Measurements from ENCODE around the gene MRAP. TPM values are rescaled to one million over a fixed set of nuclear protein-coding genes. Genes with fewer than 3 reads are reported as not detected.

The MRAP gene
- total RNA-seq, 4 donors from 2014 or later = not detected

DNA sequence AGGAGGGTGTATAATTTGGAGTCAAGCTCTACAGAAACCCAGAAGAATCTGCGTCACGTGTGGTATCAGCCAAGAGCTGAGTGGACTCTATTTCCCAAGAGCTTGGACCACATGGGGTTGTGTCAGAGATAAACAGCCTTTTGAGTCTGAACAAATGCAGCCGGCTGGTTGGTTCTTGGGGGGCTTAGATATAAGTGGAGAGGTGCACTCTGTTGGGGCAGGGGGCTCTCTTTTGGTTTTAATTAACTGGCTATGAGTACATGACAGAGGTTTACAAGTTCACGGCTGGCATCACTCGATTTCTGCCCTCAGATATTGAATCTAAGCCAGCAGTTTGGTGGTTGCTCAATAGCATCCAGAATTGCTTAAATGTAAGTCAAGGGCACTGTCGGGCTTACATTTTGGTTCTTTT is 501 bp upstream of the MRAP start:
- no peaks in the 10 kb centered on the region for H3K27me3 ChIP-seq
- H3K9me3 ChIP-seq = no peaks in the 10 kb centered on the region
- TF ChIP-seq POLR2A (IDR thresholded peaks at IDR 0.05) (no peak), EP300 (IDR thresholded peaks at IDR 0.05) (no peak), POLR2AphosphoS5 (IDR thresholded peaks at IDR 0.05) (no peak), CTCF (IDR thresholded peaks at IDR 0.05) (no peak)
- peak; percentile 57 for ATAC-seq
- H3K27ac ChIP-seq = no peak overlapping the region
- H3K4me3 ChIP-seq = no peak overlapping the region
- no peaks in the 10 kb centered on the region for H3K36me3 ChIP-seq
- WGBS, 2 donors (ENCODE audit: low coverage in 1 of 2) = 83 to 90% methylated on average over 1 to 5 of the region's 6 CpGs
- no peaks in the 10 kb centered on the region for H3K4me1 ChIP-seq

GRCh38 chr21:32299695-32300094 is 1.0 kb downstream of the MRAP start:
- TF ChIP-seq POLR2AphosphoS5 (IDR thresholded peaks at IDR 0.05) = no peak
- no peak for TF ChIP-seq EP300 (IDR thresholded peaks at IDR 0.05)
- TF ChIP-seq CTCF (IDR thresholded peaks at IDR 0.05) = no peak
- TF ChIP-seq POLR2A (IDR thresholded peaks at IDR 0.05) = no peak
- Histone ChIP-seq H3K4me1 (no peaks in the 10 kb centered on the region), H3K27ac (no peak overlapping the region), H3K36me3 (no peaks in the 10 kb centered on the region), H3K4me3 (no peak overlapping the region), H3K9me3 (no peaks in the 10 kb centered on the region), H3K27me3 (no peaks in the 10 kb centered on the region)
- WGBS, 2 donors (ENCODE audit: low coverage in 1 of 2) = 77 to 79% methylated on average over 5 to 6 of the region's 6 CpGs
- ATAC-seq = no peak

GRCh38 chr21:32300117-32300681 is 1.5 kb downstream of the MRAP start:
- Histone ChIP-seq H3K36me3 (no peaks in the 10 kb centered on the region), H3K27ac (no peak overlapping the region), H3K9me3 (no peaks in the 10 kb centered on the region), H3K27me3 (no peaks in the 10 kb centered on the region), H3K4me3 (no peak overlapping the region), H3K4me1 (no peaks in the 10 kb centered on the region)
- ATAC-seq = no peak
- 83 to 100% methylated on average over 2 to 27 of the region's 41 CpGs for WGBS, 2 donors (ENCODE audit: low coverage in 1 of 2)
- peak; percentile 61 for TF ChIP-seq POLR2AphosphoS5 (IDR thresholded peaks at IDR 0.05)
- no peak for TF ChIP-seq POLR2A (IDR thresholded peaks at IDR 0.05)
- TF ChIP-seq EP300 (IDR thresholded peaks at IDR 0.05) = no peak

DNA sequence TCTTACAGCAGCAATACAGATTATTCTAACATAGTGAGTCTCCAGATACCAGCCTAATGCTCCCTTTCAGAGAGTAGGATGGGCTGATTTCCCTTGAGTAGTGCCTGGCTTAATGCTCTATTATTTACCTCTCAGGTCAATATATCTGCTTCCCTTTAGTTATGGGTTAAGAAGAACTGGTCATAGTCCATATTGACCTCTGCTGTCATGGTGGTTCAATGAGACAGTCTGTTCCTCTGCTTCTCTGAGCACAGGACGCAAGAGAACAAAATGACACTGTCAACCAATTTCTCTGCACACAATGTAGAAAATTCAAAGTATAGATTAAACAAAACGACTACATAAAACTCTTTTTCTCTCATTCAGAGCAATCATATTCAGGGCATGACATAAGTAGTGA is 2.9 kb downstream of the MRAP start:
- ATAC-seq = no peak
- 73 to 89% methylated on average over 2 of the region's 2 CpGs for WGBS, 2 donors (ENCODE audit: low coverage in 1 of 2)
- TF ChIP-seq EP300 (IDR thresholded peaks at IDR 0.05) = no peak
- no peak for TF ChIP-seq POLR2AphosphoS5 (IDR thresholded peaks at IDR 0.05)
- no peak for TF ChIP-seq POLR2A (IDR thresholded peaks at IDR 0.05)
- no peak for TF ChIP-seq CTCF (IDR thresholded peaks at IDR 0.05)
- Histone ChIP-seq H3K27ac (no peak overlapping the region), H3K4me3 (no peak overlapping the region), H3K9me3 (no peaks in the 10 kb centered on the region), H3K27me3 (no peaks in the 10 kb centered on the region), H3K4me1 (no peaks in the 10 kb centered on the region), H3K36me3 (no peaks in the 10 kb centered on the region)

GRCh38 chr21:32302560-32302959 is 3.9 kb downstream of the MRAP start:
- Histone ChIP-seq H3K4me3 (no peak overlapping the region), H3K4me1 (no peaks in the 10 kb centered on the region), H3K27me3 (no peaks in the 10 kb centered on the region), H3K36me3 (no peaks in the 10 kb centered on the region), H3K27ac (no peak overlapping the region), H3K9me3 (no peaks in the 10 kb centered on the region)
- no peak for TF ChIP-seq POLR2AphosphoS5 (IDR thresholded peaks at IDR 0.05)
- no peak for TF ChIP-seq CTCF (IDR thresholded peaks at IDR 0.05)
- TF ChIP-seq EP300 (IDR thresholded peaks at IDR 0.05) = no peak
- 83 to 97% methylated on average over 6 of the region's 6 CpGs for WGBS, 2 donors (ENCODE audit: low coverage in 1 of 2)
- no peak for ATAC-seq

Measured in gastroesophageal sphincter (tissue), 4 donors.